ENCODE data around the gene UBE2I.

GRCh38 chr16:1277151-1277598 lies 32.3 kb upstream of the UBE2I start:
- TF ChIP-seq CTCF (IDR thresholded peaks at IDR 0.05) (no peak), ZFX (IDR thresholded peaks at IDR 0.05; ENCODE audit: borderline replicate concordance) (no peak)
